GM13976 (cell line): ENCODE results near the gene OLR1.

Experiments
- DNase-seq: peaks from one replicate; pipeline ENCODE4 v3.0.0; 2012; ENCODE audit warnings: low spot score
- CTCF ChIP-seq: IDR thresholded peaks from 2 replicates; pipeline ENCODE4 v1.5.1; 2012; ENCODE audit warnings: borderline replicate concordance, mild to moderate bottlenecking; ENCODE audit not compliant: insufficient read depth; ENCODE audit errors: extremely low read depth, missing control alignments, control extremely low read depth
- in situ Hi-C: fragments of 300-500 bp; cut with MboI; formaldehyde crosslinking; loops from one replicate; pipeline ENCODE4 v1.12.0; 2022; ENCODE audit warnings: low sequenced_read_pairs, mixed read lengths, inconsistent platforms; ENCODE audit not compliant: unreplicated experiment

OLR1 gene

GRCh38 chr12:10165421-10165820 is 6.5 kb downstream of the OLR1 start:
- no peak for DNase-seq
- TF ChIP-seq CTCF = no peak
- in situ Hi-C loops = no loop called here

- no peak for TF ChIP-seq CTCF
- in situ Hi-C loops = no loop called here
- DNase-seq = no peak
These were observed 8.8 kb downstream of the OLR1 start for GRCh38 chr12:10163084-10163483.

- no peak for TF ChIP-seq CTCF
- DNase-seq = no peak
- in situ Hi-C loops = no loop called here
These were observed 11.1 kb downstream of the OLR1 start for GRCh38 chr12:10160617-10161385.

GRCh38 chr12:10159280-10159679 is 12.7 kb downstream of the OLR1 start:
- in situ Hi-C loops = no loop called here
- DNase-seq = no peak
- TF ChIP-seq CTCF = no peak

GRCh38 chr12:10158406-10158805 is 13.5 kb downstream of the OLR1 start:
- DNase-seq = no peak
- in situ Hi-C loops = no loop called here
- no peak for TF ChIP-seq CTCF

- TF ChIP-seq CTCF = no peak
- DNase-seq = no peak
- in situ Hi-C loops = no loop called here
These were observed 16.0 kb downstream of the OLR1 start for GRCh38 chr12:10155966-10156365.

- in situ Hi-C loops = no loop called here
- no peak for TF ChIP-seq CTCF
- no peak for DNase-seq
These were observed 17.8 kb downstream of the OLR1 start for GRCh38 chr12:10154145-10154496.
